Stromal cell of bone marrow (primary cell): ENCODE measurements around the gene SPEN.
A peak's percentile ranks its signal among the peaks of the same experiment; 100 is the strongest.
"Not testable (repeated sequence)": the region's sequence is repeated elsewhere in the genome, so short reads cannot be mapped to it uniquely, and the experiment has no call there.

Experiments used
- DNase-seq: peaks from one replicate; pipeline ENCODE4 v3.0.0-alpha.2; 2012; ENCODE audit warnings: low read depth

SPEN gene, protein sequence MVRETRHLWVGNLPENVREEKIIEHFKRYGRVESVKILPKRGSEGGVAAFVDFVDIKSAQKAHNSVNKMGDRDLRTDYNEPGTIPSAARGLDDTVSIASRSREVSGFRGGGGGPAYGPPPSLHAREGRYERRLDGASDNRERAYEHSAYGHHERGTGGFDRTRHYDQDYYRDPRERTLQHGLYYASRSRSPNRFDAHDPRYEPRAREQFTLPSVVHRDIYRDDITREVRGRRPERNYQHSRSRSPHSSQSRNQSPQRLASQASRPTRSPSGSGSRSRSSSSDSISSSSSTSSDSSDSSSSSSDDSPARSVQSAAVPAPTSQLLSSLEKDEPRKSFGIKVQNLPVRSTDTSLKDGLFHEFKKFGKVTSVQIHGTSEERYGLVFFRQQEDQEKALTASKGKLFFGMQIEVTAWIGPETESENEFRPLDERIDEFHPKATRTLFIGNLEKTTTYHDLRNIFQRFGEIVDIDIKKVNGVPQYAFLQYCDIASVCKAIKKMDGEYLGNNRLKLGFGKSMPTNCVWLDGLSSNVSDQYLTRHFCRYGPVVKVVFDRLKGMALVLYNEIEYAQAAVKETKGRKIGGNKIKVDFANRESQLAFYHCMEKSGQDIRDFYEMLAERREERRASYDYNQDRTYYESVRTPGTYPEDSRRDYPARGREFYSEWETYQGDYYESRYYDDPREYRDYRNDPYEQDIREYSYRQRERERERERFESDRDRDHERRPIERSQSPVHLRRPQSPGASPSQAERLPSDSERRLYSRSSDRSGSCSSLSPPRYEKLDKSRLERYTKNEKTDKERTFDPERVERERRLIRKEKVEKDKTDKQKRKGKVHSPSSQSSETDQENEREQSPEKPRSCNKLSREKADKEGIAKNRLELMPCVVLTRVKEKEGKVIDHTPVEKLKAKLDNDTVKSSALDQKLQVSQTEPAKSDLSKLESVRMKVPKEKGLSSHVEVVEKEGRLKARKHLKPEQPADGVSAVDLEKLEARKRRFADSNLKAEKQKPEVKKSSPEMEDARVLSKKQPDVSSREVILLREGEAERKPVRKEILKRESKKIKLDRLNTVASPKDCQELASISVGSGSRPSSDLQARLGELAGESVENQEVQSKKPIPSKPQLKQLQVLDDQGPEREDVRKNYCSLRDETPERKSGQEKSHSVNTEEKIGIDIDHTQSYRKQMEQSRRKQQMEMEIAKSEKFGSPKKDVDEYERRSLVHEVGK (N-terminal part only)

DNA sequence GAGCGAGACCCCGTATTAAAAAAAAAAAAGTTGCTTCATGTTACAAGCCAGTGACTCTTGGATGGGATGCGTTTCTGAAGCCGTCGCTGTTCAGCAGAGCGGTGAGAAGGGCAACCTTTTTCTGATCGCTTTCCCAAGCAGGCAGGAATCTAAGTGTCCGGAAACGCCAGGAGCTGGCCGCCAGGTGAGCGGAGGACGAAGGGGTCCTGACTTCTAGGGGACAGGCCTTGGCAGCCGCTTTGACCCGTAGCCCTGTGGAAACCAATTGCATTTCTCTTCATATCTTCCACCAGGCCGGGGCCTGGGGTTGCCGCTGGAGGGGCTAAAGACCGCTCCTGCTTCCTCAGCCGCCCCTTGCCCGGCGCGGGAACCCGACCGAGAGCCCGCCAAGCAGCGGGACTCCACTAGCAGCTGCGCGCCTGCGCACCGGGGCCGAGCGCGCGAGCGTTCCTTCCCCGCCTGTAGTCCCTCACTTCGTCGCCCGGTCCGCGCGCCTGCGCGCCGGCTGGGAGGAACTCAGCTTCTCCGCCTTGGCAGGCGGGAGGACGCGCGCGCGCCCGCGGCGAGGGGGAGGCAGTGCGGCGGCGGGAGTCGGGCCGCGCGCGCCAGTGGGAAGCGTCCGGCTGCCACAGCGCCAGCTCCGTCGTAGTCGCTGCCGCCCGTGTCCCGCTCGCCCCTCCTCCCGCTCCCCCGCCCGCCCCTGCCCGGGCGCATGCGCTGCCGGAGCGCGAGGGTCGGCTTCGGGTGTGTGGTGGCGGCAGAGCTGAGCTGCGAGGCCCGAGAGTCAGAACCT is at the start of gene SPEN:
Gene SPEN (plus strand): TSS at position 608 of the 793 bp plus-strand sequence. CDS start 361 bp downstream, outside the sequence.
- peak; percentile 96 for DNase-seq

DNA sequence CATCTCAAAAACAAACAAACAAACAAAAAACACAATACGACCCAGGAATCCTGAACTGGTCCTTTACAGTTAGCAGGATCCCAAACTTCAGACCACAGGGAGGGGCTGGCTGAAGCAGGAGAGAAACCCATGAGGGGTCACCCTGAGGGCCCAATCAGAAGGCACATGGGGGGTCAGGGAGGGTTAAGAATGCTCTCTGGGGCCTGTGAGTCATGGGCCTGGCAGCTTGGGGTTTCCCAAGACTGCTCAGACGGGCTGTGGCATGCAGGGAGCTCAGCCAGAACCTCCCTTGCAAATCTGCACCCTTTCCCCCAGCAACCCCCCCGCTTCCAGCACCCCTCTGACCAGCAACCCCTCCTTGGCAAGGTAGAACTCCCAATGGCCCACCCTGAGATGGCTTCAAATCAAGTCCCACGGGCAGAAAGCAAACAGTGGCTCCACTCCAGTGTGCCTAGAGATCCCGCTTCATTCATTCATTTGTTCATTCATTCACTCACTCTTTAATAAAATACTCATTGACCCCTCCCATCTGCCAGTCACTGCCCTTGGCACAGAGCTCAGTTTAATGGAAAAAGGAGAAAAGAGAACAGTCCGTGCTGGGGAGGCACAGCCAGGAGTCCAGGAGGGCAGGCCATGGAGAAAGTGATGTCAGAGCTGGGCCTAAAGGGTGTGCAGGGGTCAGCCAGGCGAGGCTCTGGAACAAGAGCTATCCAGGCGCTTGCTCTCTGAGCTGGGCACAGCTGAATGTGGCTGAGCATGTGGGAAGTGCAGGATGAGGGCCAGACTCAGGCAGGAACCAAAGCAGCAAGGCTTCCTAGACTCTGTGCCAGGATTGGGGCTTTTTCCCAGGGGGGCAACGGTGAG is 48.3 kb upstream of the SPEN start:
- peak; percentile 91 for DNase-seq

DNA sequence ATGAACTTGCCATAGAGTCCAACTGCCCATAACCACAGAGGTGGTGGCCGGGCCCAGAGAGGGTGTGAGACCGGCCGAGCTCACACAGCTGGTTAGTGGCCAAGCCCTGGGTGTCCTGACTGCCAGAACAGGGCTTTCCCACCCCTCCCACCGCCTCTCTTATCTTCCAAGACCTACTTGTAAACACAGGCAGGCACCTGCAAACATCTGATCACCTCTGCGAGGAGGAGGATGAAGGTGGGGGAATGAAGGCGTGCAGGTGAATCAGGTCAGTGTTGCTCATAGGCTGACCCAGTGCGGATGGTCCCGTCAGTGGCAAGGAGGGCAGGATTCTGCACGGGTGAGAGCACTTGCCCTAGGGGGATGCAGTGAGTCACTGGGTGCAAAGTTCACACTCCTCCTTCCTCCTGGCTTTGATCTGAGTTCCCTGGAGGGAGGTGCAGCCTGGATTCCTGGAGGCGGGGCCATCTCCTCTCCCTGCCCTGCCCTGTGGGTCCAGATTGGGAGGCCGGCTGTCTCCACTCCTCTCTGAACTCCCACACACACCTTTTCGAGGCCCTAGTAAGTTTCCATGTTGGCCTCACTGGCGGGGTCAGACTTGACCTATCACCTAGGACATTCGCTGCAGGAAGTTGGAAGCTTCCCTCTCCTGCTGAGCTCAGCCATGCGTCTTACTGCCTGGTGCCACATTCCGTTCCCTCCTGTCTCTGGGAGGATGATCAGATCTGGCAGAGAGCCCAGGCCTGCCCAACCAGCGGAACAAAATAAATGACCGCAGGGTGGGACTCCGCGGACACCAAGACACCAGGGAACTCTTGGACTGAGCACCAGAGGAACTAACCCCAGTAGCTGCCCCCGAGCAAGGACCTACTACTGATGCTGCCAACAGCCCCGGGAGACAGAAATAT is 47.3 kb upstream of the SPEN start:
- no peak for DNase-seq

DNA sequence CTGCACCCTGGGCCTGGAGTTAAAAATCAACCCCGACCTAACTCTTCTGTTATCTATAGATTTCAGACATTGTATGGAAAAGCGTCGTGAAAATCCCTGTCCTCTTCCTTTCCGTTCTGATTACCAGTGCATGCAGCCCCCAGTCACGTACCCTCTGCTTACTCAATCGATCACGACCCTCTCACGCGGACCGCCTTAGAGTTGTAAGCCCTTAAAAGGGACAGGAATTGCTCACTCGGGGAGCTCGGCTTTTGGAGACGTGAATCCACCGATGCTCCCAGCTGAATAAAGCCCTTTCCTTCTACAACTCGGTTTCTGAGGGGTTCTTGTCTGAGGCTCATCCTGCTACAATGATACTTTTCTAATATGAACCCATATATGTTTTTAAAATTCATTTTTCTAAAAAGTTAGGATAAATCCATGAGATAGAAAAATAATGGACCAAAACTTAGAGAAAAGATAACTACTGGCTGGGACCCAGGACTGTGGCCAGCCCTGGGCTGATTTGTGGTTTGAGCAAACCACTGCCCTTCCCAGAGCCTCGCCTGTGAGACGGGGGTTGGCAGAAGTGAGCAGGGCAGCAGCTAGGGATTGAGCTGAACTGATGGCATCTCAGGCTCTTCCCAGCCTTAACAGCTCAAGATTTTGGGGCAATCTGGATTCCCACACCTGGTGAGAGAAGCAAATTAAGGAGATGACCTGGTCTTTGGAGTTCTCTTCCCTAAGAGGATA is 45.1 kb upstream of the SPEN start:
- no peak for DNase-seq

DNA sequence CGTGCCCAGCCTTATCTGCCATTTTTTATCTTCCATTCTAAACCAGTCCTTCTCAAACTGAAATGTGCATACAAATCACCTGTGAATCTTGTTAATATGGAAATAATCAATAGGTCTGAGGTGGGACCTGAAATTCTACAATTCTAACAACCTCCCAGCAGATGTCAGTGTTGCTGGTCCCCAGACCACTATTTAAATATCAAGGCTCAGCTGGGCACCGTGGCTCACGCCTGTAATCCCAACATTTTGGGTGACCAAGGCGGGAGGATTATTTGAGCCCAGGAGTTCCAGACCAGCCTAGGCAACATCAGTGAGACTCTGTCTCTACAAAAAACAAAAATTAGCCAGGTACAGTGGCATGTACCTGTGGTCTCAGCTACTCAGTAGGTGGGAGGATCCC is 44.1 kb upstream of the SPEN start:
- no peak for DNase-seq

DNA sequence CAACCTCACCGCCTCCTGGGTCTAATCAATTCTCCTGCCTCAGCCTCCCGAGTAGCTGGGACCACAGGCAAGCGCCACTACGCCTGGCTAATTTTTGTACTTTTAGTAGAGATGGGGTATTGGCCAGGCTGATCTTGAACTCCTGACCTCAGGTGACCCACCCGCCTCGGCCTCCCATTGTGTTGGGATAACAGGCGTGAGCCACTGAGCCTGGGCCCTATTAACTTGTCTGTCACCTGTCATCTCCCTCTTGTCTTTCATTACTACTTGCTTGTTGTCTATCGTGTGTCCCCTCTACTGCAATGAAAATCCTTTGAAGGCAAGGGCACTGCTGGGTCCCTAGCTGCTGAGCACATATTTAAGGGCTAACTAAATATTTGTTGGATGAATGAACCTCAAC is 43.4 kb upstream of the SPEN start:
- no peak for DNase-seq

DNA sequence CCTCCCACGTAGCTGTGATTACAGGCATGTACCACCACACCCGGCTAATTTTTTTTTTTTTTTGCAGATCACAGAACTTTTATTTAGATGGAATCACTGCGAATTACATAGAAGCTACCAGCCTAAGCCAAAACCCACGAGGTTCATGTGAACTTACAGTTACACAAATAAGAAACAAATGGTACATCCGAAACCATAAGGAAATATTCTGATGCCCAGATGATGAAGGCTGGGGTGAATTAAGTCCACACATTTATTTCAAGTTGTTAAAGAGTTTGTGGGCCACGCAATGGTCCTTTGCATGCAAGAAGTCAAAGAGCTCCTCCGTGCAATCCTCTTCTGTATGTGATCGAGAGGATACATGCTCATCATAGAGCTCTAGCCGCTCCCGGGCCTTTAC is 40.4 kb upstream of the SPEN start:
- DNase-seq, result no peak

DNA sequence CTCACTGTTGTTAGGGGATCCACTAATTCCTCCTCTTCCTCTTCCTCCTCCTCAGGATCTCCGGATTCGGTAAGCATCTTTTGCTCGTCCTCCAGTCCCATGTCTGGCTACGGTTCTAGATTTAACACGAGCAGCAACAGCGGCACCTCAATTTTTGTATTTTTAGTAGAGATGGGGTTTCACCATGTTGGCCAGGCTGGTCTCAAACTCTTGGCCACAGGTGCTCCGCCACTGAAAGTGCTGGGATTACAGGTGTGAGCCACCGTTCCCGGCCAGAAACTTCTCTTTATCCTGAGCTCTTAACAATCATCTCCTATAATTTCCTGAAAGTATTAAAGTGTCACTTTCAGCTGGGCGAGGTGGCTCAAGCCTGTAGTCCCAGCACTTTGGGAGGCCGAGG is 40.0 kb upstream of the SPEN start, which contains the start of gene UQCRHL:
Gene UQCRHL (minus strand): TSS at position 101 of the 400 bp plus-strand sequence. CDS start 0 bp downstream, at position 101.
- DNase-seq, result not testable (repeated sequence)

DNA sequence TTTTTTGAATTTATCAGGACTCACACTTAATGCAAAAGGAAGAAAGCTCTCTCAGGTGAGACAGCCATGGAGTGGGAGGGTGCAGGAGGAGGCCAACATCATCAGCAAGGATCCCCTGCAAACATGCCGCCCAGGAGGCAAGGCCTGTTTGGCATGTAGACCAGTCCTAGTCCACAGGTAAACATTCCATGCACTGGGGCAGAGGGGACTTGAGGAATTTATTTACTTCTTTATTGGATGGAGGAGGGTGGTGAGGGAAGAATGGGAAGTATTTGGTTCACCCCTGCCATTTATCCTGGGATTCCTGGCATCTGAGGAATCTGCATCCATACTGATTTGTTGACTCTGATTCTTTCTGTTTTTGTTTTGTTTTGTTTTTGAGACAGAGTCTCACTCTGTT is 38.6 kb upstream of the SPEN start:
- no peak for DNase-seq

DNA sequence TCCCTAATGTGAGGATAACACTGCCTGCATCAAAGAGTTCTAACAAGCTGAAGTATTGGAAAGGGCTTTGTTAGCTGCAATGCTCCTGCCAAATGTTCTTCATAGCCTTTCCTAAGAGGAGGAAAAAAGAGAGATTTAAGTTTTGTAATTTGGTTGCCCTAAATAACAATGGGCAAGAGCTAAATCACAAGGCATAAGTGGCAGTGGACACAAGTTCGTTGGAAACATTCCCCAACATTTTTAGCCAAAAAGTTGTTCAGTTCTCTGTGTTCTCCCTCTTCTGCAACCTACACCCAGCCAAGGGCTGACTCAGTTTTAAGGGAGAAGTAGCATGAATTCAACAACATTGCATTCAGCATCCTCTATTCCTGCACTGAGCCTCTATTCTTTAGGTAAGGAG is 37.4 kb upstream of the SPEN start:
- no peak for DNase-seq

DNA sequence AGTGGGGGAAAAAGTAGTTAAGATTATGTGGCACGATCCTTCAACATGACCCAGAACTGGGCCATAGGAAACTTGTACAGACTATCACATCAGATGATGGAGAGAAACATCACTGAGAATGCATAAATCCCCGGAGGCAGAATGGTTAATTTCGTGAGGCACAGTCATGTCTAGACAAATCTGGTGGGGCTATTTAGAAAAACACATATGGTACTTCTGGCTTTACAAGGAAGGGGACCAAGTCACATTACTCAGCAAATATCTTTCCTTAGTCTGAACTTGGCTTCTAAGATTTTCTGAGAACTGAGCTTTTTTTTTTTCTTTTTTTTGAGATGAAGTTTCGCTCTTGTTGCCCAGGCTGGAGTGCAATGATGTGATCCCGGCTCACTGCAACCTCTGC is 30.8 kb upstream of the SPEN start:
- DNase-seq, result no peak

DNA sequence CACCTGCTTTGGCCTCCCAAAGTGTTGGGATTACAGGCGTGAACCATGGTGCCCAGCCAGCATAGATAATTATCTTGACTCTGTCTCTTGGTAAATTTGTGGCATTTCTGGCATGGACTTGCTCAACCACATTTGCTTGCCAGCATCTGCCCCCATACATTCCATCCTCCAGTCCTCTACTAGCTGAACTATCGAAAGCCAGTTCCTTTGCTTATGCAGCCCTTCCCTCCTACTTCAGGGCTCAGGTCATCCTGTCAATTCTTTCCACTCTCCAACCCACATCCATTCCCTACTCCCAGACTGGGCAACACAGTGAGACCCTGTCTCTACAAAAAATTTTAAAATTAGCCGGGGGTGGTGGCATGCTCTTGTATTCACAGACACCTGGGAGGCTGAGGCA is 27.0 kb upstream of the SPEN start:
- DNase-seq, result no peak

DNA sequence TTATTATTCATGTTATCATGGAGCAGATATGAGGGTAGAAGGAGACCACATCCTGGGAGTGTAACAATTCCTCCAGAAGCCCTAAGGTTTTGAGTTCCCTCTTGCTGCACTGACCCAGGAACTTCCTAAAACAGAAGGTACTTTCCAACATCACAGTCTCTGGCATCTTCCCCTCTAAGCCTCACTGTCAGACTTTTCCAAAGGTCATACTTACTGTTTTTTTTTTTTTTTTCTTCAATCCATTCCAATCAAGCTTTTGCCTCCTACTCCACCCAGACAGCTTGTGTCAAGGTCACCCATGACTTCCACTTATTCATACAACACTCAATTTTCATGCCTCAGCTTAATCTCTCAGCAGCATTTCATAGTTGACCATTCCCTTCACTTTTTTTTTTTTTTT is 21.7 kb upstream of the SPEN start:
- DNase-seq, result no peak

DNA sequence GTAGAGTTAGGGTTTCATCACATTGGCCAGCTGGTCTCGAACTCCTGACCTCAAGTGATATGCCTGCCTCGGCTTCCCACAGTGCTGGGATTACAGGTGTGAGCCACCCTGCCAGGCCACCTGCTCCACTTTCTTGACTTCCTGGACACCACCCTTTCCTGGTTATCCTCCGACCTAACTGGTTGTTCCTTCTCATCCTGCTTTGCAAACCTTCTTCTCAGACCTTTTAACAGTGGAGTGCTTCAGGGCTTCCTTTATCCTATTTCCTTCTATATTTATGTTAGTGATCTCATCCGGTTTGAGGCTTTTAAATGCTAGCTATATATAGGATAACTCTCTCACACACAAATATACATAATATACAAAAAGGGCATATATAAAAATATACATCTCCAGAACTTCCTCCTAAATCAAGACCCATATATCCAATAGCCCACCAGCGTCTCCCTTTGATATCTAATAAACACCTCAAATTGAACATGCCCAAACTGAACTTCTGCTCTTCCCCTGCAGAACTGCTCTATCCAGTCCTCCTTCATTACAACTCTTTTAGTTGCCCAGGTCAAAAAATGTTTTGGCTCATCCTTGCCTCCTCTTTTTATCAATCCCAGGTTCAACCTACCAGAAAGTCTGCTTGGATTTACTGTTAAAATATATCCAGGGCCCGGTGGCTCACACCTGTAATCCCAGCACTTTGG is 20.5 kb upstream of the SPEN start:
- DNase-seq, result no peak

DNA sequence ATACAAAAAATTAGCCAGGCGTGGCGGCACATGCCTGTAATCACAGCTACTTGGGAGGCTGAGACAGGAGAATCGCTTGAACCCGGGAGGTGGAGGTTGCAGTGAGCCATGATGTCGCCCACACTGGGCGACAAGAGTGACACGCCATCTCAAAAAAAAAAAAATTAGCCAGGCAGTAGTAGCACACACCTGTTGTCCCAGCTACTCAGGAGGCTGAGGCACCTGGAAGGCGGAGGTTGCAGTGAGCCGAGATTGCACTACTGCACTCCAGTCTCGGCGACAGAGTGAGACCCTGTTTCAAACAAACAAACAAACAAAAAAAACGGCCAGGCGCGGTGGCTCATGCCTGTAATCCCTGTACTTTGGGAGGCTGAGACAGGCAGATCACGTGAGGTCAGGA is 19.9 kb upstream of the SPEN start:
- DNase-seq, result not testable (repeated sequence)

DNA sequence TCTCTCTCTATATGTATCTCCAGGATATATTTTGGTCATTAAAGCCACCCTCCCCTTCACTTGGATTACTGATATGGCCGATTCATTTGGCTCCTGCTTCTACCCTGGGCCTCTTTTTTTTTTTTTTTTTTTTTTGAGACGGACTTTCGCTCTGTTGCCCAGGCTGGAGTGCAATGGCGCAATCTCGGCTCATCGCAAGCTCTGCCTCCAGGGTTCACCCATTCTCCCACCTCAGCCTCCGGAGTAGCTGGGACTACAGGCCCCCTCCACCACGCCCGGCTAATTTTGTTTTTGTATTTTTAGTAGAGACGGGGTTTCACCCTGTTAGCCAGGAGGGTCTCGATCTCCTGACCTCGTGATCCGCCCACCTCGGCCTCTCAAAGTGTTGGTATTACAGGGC is 18.6 kb upstream of the SPEN start:
- DNase-seq, result not testable (repeated sequence)

DNA sequence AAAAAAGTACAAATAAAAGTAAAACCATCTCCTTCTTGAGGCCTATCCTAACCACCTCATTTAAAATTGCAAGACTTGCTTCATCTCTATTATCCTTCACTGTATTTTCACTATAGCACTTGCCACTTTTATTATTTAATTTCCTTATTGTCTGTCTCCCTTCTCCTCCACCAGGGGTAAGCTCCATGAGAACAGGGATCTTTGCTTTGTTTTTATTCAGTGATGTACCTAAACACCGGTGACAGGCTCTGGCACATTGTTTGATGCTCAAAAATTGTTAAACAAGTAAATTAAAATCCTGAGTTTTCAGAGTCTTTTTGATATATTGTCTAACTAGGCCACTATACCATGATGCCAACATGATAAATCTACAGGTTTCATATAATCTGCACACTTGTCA is 17.2 kb upstream of the SPEN start:
- no peak for DNase-seq

DNA sequence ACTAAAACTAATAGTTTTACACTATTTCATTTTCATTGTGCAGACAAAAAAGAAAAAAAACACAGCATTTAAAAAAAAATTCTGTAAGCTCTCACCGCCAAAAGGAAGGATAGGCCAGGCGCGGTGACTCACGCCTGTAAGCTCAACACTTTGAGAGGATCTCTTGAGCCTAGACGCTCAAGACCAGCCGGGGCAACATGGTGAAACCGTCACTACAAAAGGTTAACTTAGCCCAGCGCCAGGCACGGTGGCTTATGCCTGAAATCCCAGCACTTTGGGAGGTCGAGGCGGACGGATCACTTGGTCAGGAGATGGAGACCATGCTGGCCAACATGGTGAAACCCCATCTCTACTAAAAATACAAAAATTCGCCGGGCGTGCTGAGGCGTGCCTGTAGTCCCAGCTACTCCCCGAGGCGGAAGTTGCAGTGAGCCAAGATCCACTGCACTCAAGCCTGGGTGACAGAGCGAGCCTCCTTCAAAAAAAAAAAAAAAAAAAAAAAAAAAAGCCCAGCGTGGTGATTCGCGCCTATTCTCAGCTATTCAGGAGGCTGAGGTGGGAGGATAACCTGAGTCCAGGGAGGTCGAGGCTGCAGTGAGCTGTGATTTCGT is 14.3 kb upstream of the SPEN start:
- no peak for DNase-seq
